ENCODE measurements around the gene PLEKHM3. TPM values are rescaled to one million over a fixed set of nuclear protein-coding genes. Genes with fewer than 3 reads are reported as not detected.
A peak's percentile ranks its signal among the peaks of the same experiment; 100 is the strongest.

The PLEKHM3 gene
- total and polyA plus RNA-seq, 2 experiments from 2014 or later, result 4.9 to 6.6 TPM

GRCh38 chr2:208039376-208040110 lies 14.2 kb upstream of the PLEKHM3 start:
- H2AFZ ChIP-seq, result 0 out of 2 replicates have a peak overlapping the region, but pooled peaks have one; percentile 35
- H3K79me2 ChIP-seq (ENCODE audit: insufficient read depth), result no peaks in the 10 kb centered on the region
- 0 out of 2 replicates have a peak, but pooled peaks cover 13% of the 10 kb centered on the region for H3K4me1 ChIP-seq (ENCODE audit: insufficient read depth)
- TF ChIP-seq EZH2phosphoT487 (IDR thresholded peaks at IDR 0.05; ENCODE audit: insufficient read depth, low read depth), result no peak
- TF ChIP-seq EZH2 (IDR thresholded peaks at IDR 0.05; ENCODE audit: insufficient read depth, poor library complexity, severe bottlenecking), result no peak
- DNase-seq, result no peak
- no peaks in the 10 kb centered on the region for H4K20me1 ChIP-seq (ENCODE audit: insufficient read depth)
- no peak overlapping the region for H3K4me2 ChIP-seq (ENCODE audit: unreplicated experiment)
- H3K27ac ChIP-seq, result no peak overlapping the region
- in situ Hi-C loops (cut with MboI), result loop anchor here (10.0 kb wide), 1 partner anchor 295 kb away; no protein-coding TSS in a partner anchor
- no peak overlapping the region for H3K9ac ChIP-seq
- no peaks in the 10 kb centered on the region for H3K27me3 ChIP-seq (replicated peaks; ENCODE audit: insufficient read depth)
- 78 to 80% methylated on average over 12 of the region's 12 CpGs for WGBS, 2 experiments (ENCODE audit: low coverage in 1 of 2, low lambda C conversion rate in 2 of 2, missing lambda C conversion rate in 2 of 2)
- H3F3A ChIP-seq (ENCODE audit: insufficient read depth), result peaks cover 8% of the 10 kb centered on the region
- no peaks in the 10 kb centered on the region for H3K36me3 ChIP-seq (ENCODE audit: low read depth)
- no peak overlapping the region for H3K4me3 ChIP-seq
- H3K9me3 ChIP-seq (ENCODE audit: low read depth), result no peaks in the 10 kb centered on the region
- no peaks in the 10 kb centered on the region for H3K9me2 ChIP-seq (ENCODE audit: insufficient read depth)

GRCh38 chr2:208037564-208038487 lies 12.5 kb upstream of the PLEKHM3 start:
- Histone ChIP-seq H3K9me3 (ENCODE audit: low read depth) (no peaks in the 10 kb centered on the region), H2AFZ (no peak overlapping the region), H3K4me2 (ENCODE audit: unreplicated experiment) (no peak overlapping the region), H3K27ac (no peak overlapping the region), H3K9ac (no peak overlapping the region), H3K27me3 (replicated peaks; ENCODE audit: insufficient read depth) (no peaks in the 10 kb centered on the region), H3K4me1 (ENCODE audit: insufficient read depth) (0 out of 2 replicates have a peak, but pooled peaks cover 13% of the 10 kb centered on the region), H3K4me3 (no peak overlapping the region), H3K79me2 (ENCODE audit: insufficient read depth) (no peaks in the 10 kb centered on the region), H3F3A (ENCODE audit: insufficient read depth) (peaks cover 8% of the 10 kb centered on the region), H3K9me2 (ENCODE audit: insufficient read depth) (no peaks in the 10 kb centered on the region), H3K36me3 (ENCODE audit: low read depth) (no peaks in the 10 kb centered on the region), H4K20me1 (ENCODE audit: insufficient read depth) (no peaks in the 10 kb centered on the region)
- WGBS, 2 experiments (ENCODE audit: low coverage in 1 of 2, low lambda C conversion rate in 2 of 2, missing lambda C conversion rate in 2 of 2), result 77 to 80% methylated on average over 4 of the region's 4 CpGs
- DNase-seq, result no peak
- in situ Hi-C loops (cut with MboI), result loop anchor here (10.0 kb wide), 1 partner anchor 293 kb away; no protein-coding TSS in a partner anchor
- TF ChIP-seq EZH2phosphoT487 (IDR thresholded peaks at IDR 0.05; ENCODE audit: insufficient read depth, low read depth) (no peak), EZH2 (IDR thresholded peaks at IDR 0.05; ENCODE audit: insufficient read depth, poor library complexity, severe bottlenecking) (no peak)

- H3K4me3 ChIP-seq, result no peak overlapping the region
- no peaks in the 10 kb centered on the region for H3K36me3 ChIP-seq (ENCODE audit: low read depth)
- H3K9ac ChIP-seq, result no peak overlapping the region
- H3K4me1 ChIP-seq (ENCODE audit: insufficient read depth), result peaks cover 9% of the 10 kb centered on the region; the same call in 1 of the 2 replicates
- no peak overlapping the region for H2AFZ ChIP-seq
- DNase-seq, result peak; percentile 22
- no peaks in the 10 kb centered on the region for H3K79me2 ChIP-seq (ENCODE audit: insufficient read depth)
- no peaks in the 10 kb centered on the region for H4K20me1 ChIP-seq (ENCODE audit: insufficient read depth)
- H3K27me3 ChIP-seq (replicated peaks; ENCODE audit: insufficient read depth), result no peaks in the 10 kb centered on the region
- WGBS, 2 experiments (ENCODE audit: low coverage in 1 of 2, low lambda C conversion rate in 2 of 2, missing lambda C conversion rate in 2 of 2), result 29 to 49% methylated on average over 4 of the region's 4 CpGs
- no peak overlapping the region for H3K27ac ChIP-seq
- peaks cover 8% of the 10 kb centered on the region for H3F3A ChIP-seq (ENCODE audit: insufficient read depth)
- in situ Hi-C loops (cut with MboI), result loop anchor here (10.0 kb wide), 1 partner anchor 292 kb away; no protein-coding TSS in a partner anchor
- H3K9me3 ChIP-seq (ENCODE audit: low read depth), result no peaks in the 10 kb centered on the region
- no peaks in the 10 kb centered on the region for H3K9me2 ChIP-seq (ENCODE audit: insufficient read depth)
- TF ChIP-seq EZH2 (IDR thresholded peaks at IDR 0.05; ENCODE audit: insufficient read depth, poor library complexity, severe bottlenecking) (no peak), EZH2phosphoT487 (IDR thresholded peaks at IDR 0.05; ENCODE audit: insufficient read depth, low read depth) (no peak)
- no peak overlapping the region for H3K4me2 ChIP-seq (ENCODE audit: unreplicated experiment)
Measured at GRCh38 chr2:208036357-208036756, 11.0 kb upstream of the PLEKHM3 start.

GRCh38 chr2:208034503-208035140 lies 9.3 kb upstream of the PLEKHM3 start:
- H3K4me1 ChIP-seq (ENCODE audit: insufficient read depth), result no peaks in the 10 kb centered on the region; the same call in 1 of the 2 replicates
- no peaks in the 10 kb centered on the region for H3K27me3 ChIP-seq (replicated peaks; ENCODE audit: insufficient read depth)
- no peaks in the 10 kb centered on the region for H3K36me3 ChIP-seq (ENCODE audit: low read depth)
- WGBS, 2 experiments (ENCODE audit: low coverage in 1 of 2, low lambda C conversion rate in 2 of 2, missing lambda C conversion rate in 2 of 2), result 87 to 94% methylated on average over 4 of the region's 4 CpGs
- H3K4me3 ChIP-seq, result no peak overlapping the region
- in situ Hi-C loops (cut with MboI), result loop anchor here (10.0 kb wide), 1 partner anchor 290 kb away; no protein-coding TSS in a partner anchor
- no peaks in the 10 kb centered on the region for H3K9me2 ChIP-seq (ENCODE audit: insufficient read depth)
- no peaks in the 10 kb centered on the region for H3K79me2 ChIP-seq (ENCODE audit: insufficient read depth)
- no peak overlapping the region for H2AFZ ChIP-seq
- no peak overlapping the region for H3K27ac ChIP-seq
- no peaks in the 10 kb centered on the region for H3F3A ChIP-seq (ENCODE audit: insufficient read depth)
- no peak for DNase-seq
- H3K4me2 ChIP-seq (ENCODE audit: unreplicated experiment), result no peak overlapping the region
- no peak overlapping the region for H3K9ac ChIP-seq
- no peaks in the 10 kb centered on the region for H3K9me3 ChIP-seq (ENCODE audit: low read depth)
- no peak for TF ChIP-seq EZH2 (IDR thresholded peaks at IDR 0.05; ENCODE audit: insufficient read depth, poor library complexity, severe bottlenecking)
- TF ChIP-seq EZH2phosphoT487 (IDR thresholded peaks at IDR 0.05; ENCODE audit: insufficient read depth, low read depth), result no peak
- H4K20me1 ChIP-seq (ENCODE audit: insufficient read depth), result no peaks in the 10 kb centered on the region
